ENCODE data around the gene TBC1D9.

- TF ChIP-seq POU2F2 (IDR thresholded peaks at IDR 0.05; ENCODE audit: low read depth, low read length) (no peak), TAF1 (IDR thresholded peaks at IDR 0.05; ENCODE audit: low read depth, low read length) (no peak), POLR2A (IDR thresholded peaks at IDR 0.05; ENCODE audit: low read depth, low read length) (no peak), POLR2AphosphoS5 (IDR thresholded peaks at IDR 0.05; ENCODE audit: low read depth, low read length) (no peak), PAX5 (IDR thresholded peaks at IDR 0.05; ENCODE audit: insufficient read depth, low read length, severe bottlenecking) (no peak), SPI1 (IDR thresholded peaks at IDR 0.05; ENCODE audit: low read depth, low read length) (no peak)
These were observed 66.6 kb downstream of the TBC1D9 start for GRCh38 chr4:140689623-140690022.

Data from GM12891 (cell line).